SHP77 treated with DMSO at 0.1 percent for 48 hours (cell line): Measurements from ENCODE around the gene KATNB1.
"Not testable (repeated sequence)": the region's sequence is repeated elsewhere in the genome, so short reads cannot be mapped to it uniquely, and the experiment has no call there.

Source experiments
- DNase-seq: peaks from one replicate; lab custom pipeline; 2025; lab: John Stamatoyannopoulos, UW

Gene KATNB1

GRCh38 chr16:57701759-57702371 lies 33.7 kb upstream of the KATNB1 start:
- no peak for DNase-seq

- no peak for DNase-seq
Measured at GRCh38 chr16:57703416-57704010, 32.1 kb upstream of the KATNB1 start.

GRCh38 chr16:57704011-57704904 lies 31.3 kb upstream of the KATNB1 start:
- DNase-seq, result no peak

DNA sequence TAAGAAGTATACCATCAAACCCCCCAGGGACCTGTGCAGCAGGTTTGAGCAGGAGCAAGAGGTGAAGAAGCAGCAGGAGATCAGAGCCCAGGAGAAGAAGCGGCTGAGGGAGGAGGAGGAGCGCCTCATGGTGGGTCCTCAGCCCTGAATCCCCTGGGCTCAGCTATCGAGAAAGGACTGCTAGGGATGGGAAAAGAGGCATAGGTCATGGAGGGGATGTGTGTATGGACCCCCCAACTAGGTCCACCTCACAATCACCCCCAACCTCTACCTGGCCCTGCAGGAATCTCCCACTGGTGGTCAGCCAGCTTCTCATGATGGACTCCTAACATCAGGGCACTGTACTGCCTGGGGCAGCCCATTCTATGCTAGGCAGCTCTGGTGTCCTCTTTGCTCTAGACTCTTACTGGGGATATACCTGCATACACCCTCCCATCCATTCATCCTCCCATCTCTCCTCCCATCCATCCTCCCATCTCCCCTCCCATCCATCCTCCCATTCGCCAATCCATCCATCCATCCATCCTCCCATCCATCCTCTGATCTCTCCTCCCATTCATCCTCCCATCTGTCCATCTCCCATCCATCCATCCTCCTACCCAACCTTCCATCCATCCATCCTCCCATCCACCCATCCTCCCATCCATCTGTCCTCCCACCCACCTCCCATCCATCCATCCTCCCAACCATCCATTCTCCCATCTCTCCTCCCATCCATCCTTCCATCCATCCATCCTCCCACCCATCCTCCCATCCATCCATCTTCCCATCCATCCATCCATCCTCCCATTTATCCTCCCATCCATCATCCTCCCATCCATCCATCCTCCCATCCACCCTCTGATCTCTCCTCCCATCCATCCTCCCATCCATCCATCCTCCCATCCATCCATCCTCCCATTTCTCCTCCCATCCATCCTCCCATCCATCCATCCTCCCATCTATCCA lies 30.4 kb upstream of the KATNB1 start:
- no peak for DNase-seq

GRCh38 chr16:57706717-57707116 lies 28.9 kb upstream of the KATNB1 start:
- DNase-seq, result no peak

GRCh38 chr16:57707331-57707730 lies 28.2 kb upstream of the KATNB1 start:
- no peak for DNase-seq

- DNase-seq, result no peak
Measured at GRCh38 chr16:57708168-57708567, 27.4 kb upstream of the KATNB1 start.

- DNase-seq, result no peak
Measured at GRCh38 chr16:57709663-57710062, 25.9 kb upstream of the KATNB1 start.

DNA sequence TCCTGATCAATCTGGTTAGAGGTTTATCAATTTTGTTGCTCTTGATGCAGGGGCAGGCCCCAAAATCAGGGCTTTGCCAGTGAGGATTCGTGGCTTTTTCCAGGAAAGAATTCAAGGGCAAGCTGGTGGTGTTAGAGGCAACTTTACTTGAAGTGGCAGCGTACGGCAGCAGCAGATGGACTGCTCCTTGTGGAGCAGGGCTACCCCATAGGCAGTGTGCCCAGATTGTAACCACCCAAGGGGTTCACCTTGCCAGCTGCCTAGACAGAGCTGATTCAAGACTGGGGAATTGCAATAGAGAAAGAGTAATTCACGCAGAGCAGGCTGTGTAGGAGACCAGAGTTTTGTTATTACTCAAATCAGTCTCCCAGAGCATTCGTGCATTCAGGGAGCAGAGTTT lies 24.2 kb upstream of the KATNB1 start:
- no peak for DNase-seq

DNA sequence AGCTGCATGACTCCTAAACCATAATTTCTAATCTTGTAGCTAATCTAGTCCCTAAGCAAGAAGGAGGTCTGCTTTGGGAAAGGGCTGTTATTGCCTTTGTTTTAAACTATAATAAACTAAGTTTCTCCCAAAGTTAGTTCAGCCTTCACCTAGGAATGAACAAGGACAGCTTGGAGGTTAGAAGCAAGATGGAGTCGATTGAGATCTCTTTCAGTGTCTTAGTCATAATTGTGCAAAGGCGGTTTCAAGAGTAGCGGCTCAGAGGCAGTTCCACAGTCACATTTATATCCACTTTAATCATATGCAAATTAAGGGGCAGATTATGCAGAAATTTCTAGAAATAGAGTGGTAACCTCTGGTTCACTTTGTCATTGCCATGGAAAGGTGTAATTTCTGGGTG lies 23.6 kb upstream of the KATNB1 start:
- no peak for DNase-seq

- DNase-seq, result not testable (repeated sequence)
Measured at GRCh38 chr16:57712569-57712968, 23.0 kb upstream of the KATNB1 start.

DNA sequence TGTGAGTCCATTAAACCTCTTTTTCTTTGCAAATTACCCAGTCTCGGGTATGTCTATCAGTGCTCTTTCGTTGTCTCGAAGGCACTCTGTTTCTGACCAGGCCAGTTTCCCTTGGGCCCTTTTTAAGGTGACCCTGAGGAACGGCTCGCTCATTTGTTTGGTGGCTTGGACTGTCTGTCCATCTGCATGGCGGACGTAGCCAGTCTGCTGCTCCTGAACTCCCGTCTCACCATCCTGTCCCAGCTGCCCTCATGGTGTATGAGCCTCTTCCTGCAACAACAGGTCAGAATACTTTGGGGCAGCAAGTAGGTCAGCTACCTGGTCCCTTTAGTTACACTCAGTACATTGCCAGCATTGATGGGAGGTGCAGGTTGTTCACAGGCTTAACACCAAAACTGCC lies 22.0 kb upstream of the KATNB1 start:
- no peak for DNase-seq

DNA sequence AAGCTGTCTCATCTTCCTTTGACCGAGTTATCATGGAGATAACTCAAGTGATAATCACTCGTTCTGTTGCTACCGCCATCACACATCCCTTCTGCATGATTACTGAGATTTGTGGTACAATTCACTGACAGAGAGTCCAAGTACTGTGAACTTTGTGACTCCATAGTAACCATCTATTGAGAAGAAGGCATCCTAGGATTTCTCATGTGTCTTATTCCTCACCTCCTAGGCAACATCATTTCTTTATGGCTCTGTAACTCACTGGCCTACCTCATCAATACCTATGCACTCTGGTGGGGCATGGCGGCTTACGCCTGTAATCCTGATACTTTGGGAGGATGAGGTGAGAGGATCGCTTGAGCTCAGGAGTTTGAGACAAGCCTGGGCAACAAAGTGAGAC lies 21.5 kb upstream of the KATNB1 start:
- DNase-seq, result no peak

DNA sequence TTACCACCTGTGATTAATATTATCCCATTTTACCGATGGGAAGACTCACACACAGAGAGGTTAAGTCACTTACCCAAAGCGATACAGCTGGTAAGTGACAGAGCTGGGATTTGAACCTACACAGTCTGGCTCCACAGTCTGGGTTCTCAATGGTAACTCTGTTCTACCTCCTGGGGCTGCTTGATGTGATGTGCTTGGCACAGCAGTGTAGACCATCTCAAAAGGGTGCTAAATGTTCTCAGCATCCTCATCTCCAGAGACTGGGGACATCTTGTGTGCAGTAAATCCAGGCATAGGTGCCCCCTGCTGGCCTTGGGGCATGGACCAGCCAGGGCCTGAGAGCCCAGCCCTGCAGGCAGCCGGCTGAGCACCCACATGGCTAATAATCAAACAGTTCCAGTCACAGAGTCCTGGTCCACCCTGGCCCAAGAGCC lies 15.4 kb upstream of the KATNB1 start:
- no peak for DNase-seq

DNA sequence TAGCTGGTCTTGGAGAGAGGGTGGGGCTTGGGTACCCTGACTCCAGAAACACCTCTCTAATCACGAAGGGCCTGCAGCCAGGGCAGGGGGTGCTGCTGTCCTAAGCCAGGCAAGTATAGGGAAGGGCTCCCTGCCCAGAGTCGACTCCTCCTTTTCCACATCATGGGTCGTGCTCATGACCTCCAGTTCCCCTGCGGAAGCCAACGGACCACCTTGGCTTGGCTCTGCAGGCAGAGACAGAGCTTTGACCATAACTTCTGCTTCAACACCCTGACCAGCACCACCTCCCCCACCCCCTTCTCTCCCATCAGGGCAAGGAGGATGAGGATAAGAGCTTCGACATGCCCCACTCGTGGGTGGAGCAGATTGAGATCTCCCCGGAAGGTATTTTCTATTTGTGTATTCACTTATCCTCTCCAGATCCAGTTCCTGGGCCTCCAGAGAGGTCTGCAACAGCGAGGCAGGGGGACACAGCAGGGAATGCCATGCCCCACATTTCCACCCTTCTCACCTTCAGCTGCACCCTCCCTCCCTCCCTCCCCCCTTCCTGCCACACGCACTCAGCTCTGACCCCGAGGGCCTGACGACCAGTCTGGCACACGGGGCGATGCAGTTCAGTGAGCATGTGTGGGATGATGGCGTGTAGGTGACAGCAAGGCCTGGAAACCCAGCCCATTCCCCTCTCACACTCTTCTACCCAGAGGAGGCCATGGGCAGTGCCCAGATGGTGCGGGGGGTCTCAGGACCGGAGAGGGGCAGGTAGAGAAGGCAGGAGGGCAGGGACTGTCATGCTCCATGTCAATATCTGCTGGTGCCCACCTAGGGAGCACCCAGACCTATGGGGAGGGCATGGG lies 14.0 kb upstream of the KATNB1 start:
- DNase-seq, result no peak

DNA sequence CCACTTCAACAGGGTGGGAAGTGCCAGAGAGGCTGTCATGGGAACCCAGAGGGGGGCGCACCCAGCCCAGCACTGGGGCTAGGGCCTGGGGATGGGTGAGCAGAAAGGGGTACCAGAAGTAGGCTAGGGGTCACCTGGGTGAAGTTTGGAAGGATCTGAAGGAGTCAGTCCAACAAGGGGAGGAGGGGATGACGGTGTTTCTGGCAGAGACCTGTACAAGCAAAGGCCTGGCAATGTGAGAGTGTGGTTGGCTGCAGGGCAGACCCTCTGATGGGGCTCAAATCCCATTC lies 13.4 kb upstream of the KATNB1 start:
- DNase-seq, result no peak

- no peak for DNase-seq
Measured at GRCh38 chr16:57722651-57723050, 12.9 kb upstream of the KATNB1 start.

- DNase-seq, result no peak
Measured at GRCh38 chr16:57723170-57723569, 12.4 kb upstream of the KATNB1 start.

GRCh38 chr16:57724531-57724930 lies 11.0 kb upstream of the KATNB1 start:
- DNase-seq, result no peak

GRCh38 chr16:57725151-57725550 lies 10.4 kb upstream of the KATNB1 start:
- DNase-seq, result no peak

DNA sequence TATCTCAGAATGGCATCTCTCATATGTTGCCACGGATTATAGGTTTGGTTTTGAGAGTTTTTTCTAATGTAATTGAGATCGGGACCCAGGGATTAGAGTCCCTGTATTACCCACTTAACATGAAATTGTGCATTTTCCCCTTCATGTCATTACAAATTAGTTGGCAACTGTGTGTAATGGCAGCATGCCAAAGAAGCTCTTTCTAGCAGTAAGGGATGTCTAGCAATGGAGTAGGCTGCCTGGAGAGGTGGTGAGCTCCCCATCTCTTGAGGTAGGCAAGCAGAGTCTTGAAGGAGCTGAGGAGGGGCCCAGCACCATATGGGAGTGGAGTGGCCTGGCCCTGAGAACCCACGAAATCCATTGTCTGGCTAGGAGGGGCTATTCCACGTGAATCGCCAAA lies 10.0 kb upstream of the KATNB1 start:
- DNase-seq, result no peak
